ENCODE measurements around the gene KCNMA1. TPM values are rescaled to one million over a fixed set of nuclear protein-coding genes. Genes with fewer than 3 reads are reported as not detected.

The KCNMA1 gene
- total RNA-seq, 1 donor from 2014 or later, result 5.4 TPM

GRCh38 chr10:77233466-77233865, 404.1 kb downstream of the KCNMA1 start:
- no peak for ATAC-seq

- no peak for ATAC-seq
Measured at GRCh38 chr10:77231884-77232610, 405.6 kb downstream of the KCNMA1 start.

GRCh38 chr10:77231375-77231774, 406.2 kb downstream of the KCNMA1 start:
- ATAC-seq, result no peak

GRCh38 chr10:77230194-77230593, 407.4 kb downstream of the KCNMA1 start:
- no peak for ATAC-seq

GRCh38 chr10:77229704-77230103, 407.9 kb downstream of the KCNMA1 start:
- no peak for ATAC-seq

- ATAC-seq, result no peak
Measured at GRCh38 chr10:77228559-77228958, 409.0 kb downstream of the KCNMA1 start.

GRCh38 chr10:77226853-77227565, 410.6 kb downstream of the KCNMA1 start:
- no peak for ATAC-seq

GRCh38 chr10:77226452-77226851, 411.2 kb downstream of the KCNMA1 start:
- no peak for ATAC-seq

GRCh38 chr10:77226020-77226419, 411.6 kb downstream of the KCNMA1 start:
- ATAC-seq, result no peak

GRCh38 chr10:77223526-77224460, 413.8 kb downstream of the KCNMA1 start:
- ATAC-seq, result no peak

GRCh38 chr10:77220150-77220549, 417.5 kb downstream of the KCNMA1 start:
- ATAC-seq, result no peak

- ATAC-seq, result no peak
Measured at GRCh38 chr10:77219046-77219445, 418.6 kb downstream of the KCNMA1 start.

- ATAC-seq, result no peak
Measured at GRCh38 chr10:77214799-77215198, 422.8 kb downstream of the KCNMA1 start.

- ATAC-seq, result no peak
Measured at GRCh38 chr10:77212632-77213031, 425.0 kb downstream of the KCNMA1 start.

GRCh38 chr10:77210645-77211044, 427.0 kb downstream of the KCNMA1 start:
- ATAC-seq, result no peak

GRCh38 chr10:77208684-77209256, 428.8 kb downstream of the KCNMA1 start:
- no peak for ATAC-seq

GRCh38 chr10:77207828-77208185, 429.8 kb downstream of the KCNMA1 start:
- no peak for ATAC-seq

- ATAC-seq, result no peak
Measured at GRCh38 chr10:77207182-77207827, 430.3 kb downstream of the KCNMA1 start.

GRCh38 chr10:77205135-77205534, 432.5 kb downstream of the KCNMA1 start:
- no peak for ATAC-seq

- ATAC-seq, result no peak
Measured at GRCh38 chr10:77204171-77204570, 433.4 kb downstream of the KCNMA1 start.

GRCh38 chr10:77202857-77203256, 434.8 kb downstream of the KCNMA1 start:
- ATAC-seq, result no peak
